ENCODE measurements around the gene TMEM163.

The TMEM163 gene

GRCh38 chr2:134690629-134691215 lies 28.1 kb downstream of the TMEM163 start:
- DNase-seq = no peak

GRCh38 chr2:134689315-134689714 lies 29.5 kb downstream of the TMEM163 start:
- no peak for DNase-seq

GRCh38 chr2:134685967-134686366 lies 32.8 kb downstream of the TMEM163 start:
- no peak for DNase-seq

- no peak for DNase-seq
Measured at GRCh38 chr2:134683561-134684112, 35.2 kb downstream of the TMEM163 start.

- no peak for DNase-seq
Measured at GRCh38 chr2:134682726-134683125, 36.1 kb downstream of the TMEM163 start.

- DNase-seq = no peak
Measured at GRCh38 chr2:134681201-134681600, 37.6 kb downstream of the TMEM163 start.

GRCh38 chr2:134679745-134680144 lies 39.1 kb downstream of the TMEM163 start:
- DNase-seq = no peak

GRCh38 chr2:134679294-134679693 lies 39.5 kb downstream of the TMEM163 start:
- no peak for DNase-seq

- DNase-seq = no peak
Measured at GRCh38 chr2:134677856-134678756, 40.7 kb downstream of the TMEM163 start.

- no peak for DNase-seq
Measured at GRCh38 chr2:134676960-134677359, 41.8 kb downstream of the TMEM163 start.

- no peak for DNase-seq
Measured at GRCh38 chr2:134675314-134675713, 43.5 kb downstream of the TMEM163 start.

GRCh38 chr2:134674687-134675086 lies 44.1 kb downstream of the TMEM163 start:
- no peak for DNase-seq

GRCh38 chr2:134671513-134671912 lies 47.3 kb downstream of the TMEM163 start:
- no peak for DNase-seq

- no peak for DNase-seq
Measured at GRCh38 chr2:134670955-134671354, 47.8 kb downstream of the TMEM163 start.

GRCh38 chr2:134669731-134670669 lies 48.8 kb downstream of the TMEM163 start:
- DNase-seq = peak; percentile 17

GRCh38 chr2:134668821-134669220 lies 50.0 kb downstream of the TMEM163 start:
- peak; percentile 44 for DNase-seq

- DNase-seq = no peak
Measured at GRCh38 chr2:134667541-134667940, 51.3 kb downstream of the TMEM163 start.

- DNase-seq = no peak
Measured at GRCh38 chr2:134667081-134667480, 51.7 kb downstream of the TMEM163 start.

GRCh38 chr2:134665727-134666506 lies 52.9 kb downstream of the TMEM163 start:
- no peak for DNase-seq

- no peak for DNase-seq
Measured at GRCh38 chr2:134663451-134664450, 55.0 kb downstream of the TMEM163 start.

- no peak for DNase-seq
Measured at GRCh38 chr2:134662751-134663150, 56.0 kb downstream of the TMEM163 start.
